Measurements from ENCODE around the gene NUAK1.

- TF ChIP-seq, protein P1, sequence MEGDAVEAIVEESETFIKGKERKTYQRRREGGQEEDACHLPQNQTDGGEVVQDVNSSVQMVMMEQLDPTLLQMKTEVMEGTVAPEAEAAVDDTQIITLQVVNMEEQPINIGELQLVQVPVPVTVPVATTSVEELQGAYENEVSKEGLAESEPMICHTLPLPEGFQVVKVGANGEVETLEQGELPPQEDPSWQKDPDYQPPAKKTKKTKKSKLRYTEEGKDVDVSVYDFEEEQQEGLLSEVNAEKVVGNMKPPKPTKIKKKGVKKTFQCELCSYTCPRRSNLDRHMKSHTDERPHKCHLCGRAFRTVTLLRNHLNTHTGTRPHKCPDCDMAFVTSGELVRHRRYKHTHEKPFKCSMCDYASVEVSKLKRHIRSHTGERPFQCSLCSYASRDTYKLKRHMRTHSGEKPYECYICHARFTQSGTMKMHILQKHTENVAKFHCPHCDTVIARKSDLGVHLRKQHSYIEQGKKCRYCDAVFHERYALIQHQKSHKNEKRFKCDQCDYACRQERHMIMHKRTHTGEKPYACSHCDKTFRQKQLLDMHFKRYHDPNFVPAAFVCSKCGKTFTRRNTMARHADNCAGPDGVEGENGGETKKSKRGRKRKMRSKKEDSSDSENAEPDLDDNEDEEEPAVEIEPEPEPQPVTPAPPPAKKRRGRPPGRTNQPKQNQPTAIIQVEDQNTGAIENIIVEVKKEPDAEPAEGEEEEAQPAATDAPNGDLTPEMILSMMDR (IDR thresholded peaks at IDR 0.05) = no peak
- TF ChIP-seq TCF7L2 (IDR thresholded peaks at IDR 0.05; ENCODE audit: low read depth, low read length) = no peak
These were observed 2.7 kb upstream of the NUAK1 start for GRCh38 chr12:106141452-106141851.
